Natural killer cell (primary cell): Measurements from ENCODE around the gene THOP1. TPM values are rescaled to one million over a fixed set of nuclear protein-coding genes. Genes with fewer than 3 reads are reported as not detected.

ENCODE experiments used
- total RNA-seq, 4 donors: library from RNA; stranded (reverse); fragments of 120-200 nt in 1 of 4; gene quantifications; one replicate each; pipeline versions ENCODE4 v1.2.3 to v1.2.4, GENCODE V29; 2013 to 2022

THOP1 gene
- total RNA-seq, 3 donors from 2014 or later (not counting 1 experiment from before 2014, with no cell fraction given): 31.6 to 44.0 (median 33.4) TPM

Other genes starting within 250 kb of the THOP1 start
- gene GNG7, start 82.8 kb upstream of the THOP1 start, total RNA-seq: 1 to 10 TPM in 2 of 3 donors, under 1 TPM in 1; 0.75 to 4.8 (median 1.5) TPM
- under 1 TPM; 0.12 to 0.48 (median 0.18) TPM for gene DIRAS1, start 64.1 kb upstream of the THOP1 start, total RNA-seq
- 10 to 100 TPM; 14.8 to 29.4 (median 19.6) TPM for gene SLC39A3, start 45.5 kb upstream of the THOP1 start, total RNA-seq
- 10 to 100 TPM; 35.2 to 38.1 (median 36.2) TPM for gene SGTA, start 2.2 kb upstream of the THOP1 start, total RNA-seq
- 1 to 10 TPM; 3.4 to 5.6 (median 3.7) TPM for gene ZNF554, start 34.4 kb downstream of the THOP1 start, total RNA-seq
- 1 to 10 TPM; 2.0 to 4.6 (median 2.9) TPM for gene ZNF555, start 56.0 kb downstream of the THOP1 start, total RNA-seq
- gene ZNF556, start 81.8 kb downstream of the THOP1 start, total RNA-seq: not detected
- 1 to 10 TPM; 4.4 to 7.5 (median 4.7) TPM for gene ZNF57, start 115.4 kb downstream of the THOP1 start, total RNA-seq
- 1 to 10 TPM; 6.0 to 9.2 (median 6.8) TPM for gene ZNF77, start 159.5 kb downstream of the THOP1 start, total RNA-seq
- 1 to 10 TPM in 1 of 3 donors, under 1 TPM in 1, not detected in 1; 0.49 to 2.2 TPM for gene TLE6, start 192.1 kb downstream of the THOP1 start, total RNA-seq
- gene TLE2, start 243.8 kb downstream of the THOP1 start, total RNA-seq: 1 to 10 TPM; 6.1 to 8.8 (median 8.2) TPM